ENCODE measurements around the gene EXOC3L4.

Gene EXOC3L4

GRCh38 chr14:103123634-103124500, 29.3 kb downstream of the EXOC3L4 start:
- no peak for DNase-seq

GRCh38 chr14:103124501-103125001, 30.0 kb downstream of the EXOC3L4 start:
- DNase-seq: no peak

- no peak for DNase-seq
Observed at GRCh38 chr14:103125098-103126070, 30.9 kb downstream of the EXOC3L4 start.

- DNase-seq: no peak
Observed at GRCh38 chr14:103126088-103126872, 31.8 kb downstream of the EXOC3L4 start.

- DNase-seq: no peak
Observed at GRCh38 chr14:103126873-103127304, 32.4 kb downstream of the EXOC3L4 start.

GRCh38 chr14:103127356-103127755, 32.8 kb downstream of the EXOC3L4 start:
- no peak for DNase-seq

- no peak for DNase-seq
Observed at GRCh38 chr14:103127861-103128598, 33.5 kb downstream of the EXOC3L4 start.

- DNase-seq: peak; percentile 36
Observed at GRCh38 chr14:103128631-103129300, 34.2 kb downstream of the EXOC3L4 start.

GRCh38 chr14:103129301-103130016, 34.9 kb downstream of the EXOC3L4 start:
- no peak for DNase-seq

- DNase-seq: no peak
Observed at GRCh38 chr14:103130017-103130764, 35.7 kb downstream of the EXOC3L4 start.

GRCh38 chr14:103130965-103131364, 36.4 kb downstream of the EXOC3L4 start:
- peak; percentile 31 for DNase-seq

GRCh38 chr14:103131580-103131979, 37.1 kb downstream of the EXOC3L4 start:
- no peak for DNase-seq

GRCh38 chr14:103132381-103133209, 38.1 kb downstream of the EXOC3L4 start:
- DNase-seq: no peak

GRCh38 chr14:103133210-103134140, 39.0 kb downstream of the EXOC3L4 start:
- no peak for DNase-seq

- DNase-seq: no peak
Observed at GRCh38 chr14:103134405-103134804, 39.9 kb downstream of the EXOC3L4 start.

GRCh38 chr14:103134919-103135318, 40.4 kb downstream of the EXOC3L4 start:
- no peak for DNase-seq

Data from NCI-H1092 treated with DMSO at 0.1 percent for 48 hours (cell line).